GM10266 (cell line): ENCODE measurements around the gene VAT1L.

Source experiments
- DNase-seq: peaks from one replicate; pipeline ENCODE4 v3.0.0; 2012; ENCODE audit errors: extremely low spot score
- CTCF ChIP-seq: IDR thresholded peaks from 2 replicates; pipeline ENCODE4 v1.5.1; 2012; ENCODE audit warnings: mild to moderate bottlenecking, low read depth; ENCODE audit not compliant: control insufficient read depth, insufficient read depth; ENCODE audit errors: missing control alignments

Gene VAT1L

DNA sequence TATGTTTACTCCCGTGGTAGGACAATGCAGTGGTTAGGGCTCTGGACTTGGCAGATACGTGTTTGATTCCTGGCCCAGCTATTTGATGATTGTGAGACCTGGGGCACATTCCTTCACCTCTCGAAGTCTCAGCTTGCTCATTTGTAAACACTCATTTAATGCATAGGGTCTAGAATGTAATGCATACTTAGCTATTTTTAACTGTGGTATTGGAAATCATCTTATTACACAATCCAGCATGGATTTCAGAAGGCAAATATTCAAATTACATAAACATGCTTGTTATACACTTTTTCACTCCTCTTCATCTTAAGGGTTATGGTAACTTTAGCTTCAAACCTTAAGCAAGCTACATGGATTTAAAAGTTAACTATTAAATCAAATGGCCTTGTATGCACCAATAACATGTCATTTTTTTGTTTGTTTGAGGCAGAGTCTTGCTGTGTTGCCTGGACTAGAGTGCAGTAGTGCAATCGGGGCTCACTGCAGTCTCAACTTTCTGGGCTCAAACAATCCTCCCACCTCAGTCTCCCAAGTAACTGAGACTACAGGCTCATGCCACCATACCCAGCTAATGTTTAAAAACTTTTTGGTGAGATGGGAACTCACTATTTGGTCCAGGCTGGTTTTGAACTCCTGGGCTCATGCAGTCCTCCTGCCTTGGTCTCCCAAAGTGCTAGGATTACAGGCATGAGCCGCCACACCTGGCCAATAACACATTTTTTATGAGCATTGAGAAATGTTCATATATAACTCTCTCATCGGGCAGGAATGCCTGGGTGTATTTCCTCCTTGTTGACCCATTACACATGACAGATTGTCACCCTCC is 52.5 kb downstream of the VAT1L start:
- DNase-seq: no peak
- no peak for TF ChIP-seq CTCF

DNA sequence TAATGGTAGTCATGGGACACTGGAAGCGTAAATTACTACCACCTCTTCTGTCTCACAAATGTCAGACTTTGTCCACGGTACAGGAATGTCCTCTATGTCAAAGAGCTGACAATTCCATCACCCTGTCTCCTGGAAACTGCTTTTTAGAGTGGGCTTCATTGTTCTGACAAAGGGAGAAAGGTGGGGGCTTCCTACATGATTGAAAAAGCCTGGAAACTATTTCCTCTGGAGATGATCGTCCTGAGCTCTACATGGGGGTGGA is 53.1 kb downstream of the VAT1L start:
- TF ChIP-seq CTCF: no peak
- DNase-seq: no peak

GRCh38 chr16:77842468-77842867 is 54.1 kb downstream of the VAT1L start:
- no peak for TF ChIP-seq CTCF
- DNase-seq: no peak

- no peak for TF ChIP-seq CTCF
Measured at GRCh38 chr16:77843405-77843804, 55.0 kb downstream of the VAT1L start.

GRCh38 chr16:77844801-77845200 is 56.4 kb downstream of the VAT1L start:
- TF ChIP-seq CTCF: no peak
- DNase-seq: no peak

More at GRCh38 chr16:77843405-77843804, 55.0 kb downstream of the VAT1L start:
- DNase-seq: no peak

DNA sequence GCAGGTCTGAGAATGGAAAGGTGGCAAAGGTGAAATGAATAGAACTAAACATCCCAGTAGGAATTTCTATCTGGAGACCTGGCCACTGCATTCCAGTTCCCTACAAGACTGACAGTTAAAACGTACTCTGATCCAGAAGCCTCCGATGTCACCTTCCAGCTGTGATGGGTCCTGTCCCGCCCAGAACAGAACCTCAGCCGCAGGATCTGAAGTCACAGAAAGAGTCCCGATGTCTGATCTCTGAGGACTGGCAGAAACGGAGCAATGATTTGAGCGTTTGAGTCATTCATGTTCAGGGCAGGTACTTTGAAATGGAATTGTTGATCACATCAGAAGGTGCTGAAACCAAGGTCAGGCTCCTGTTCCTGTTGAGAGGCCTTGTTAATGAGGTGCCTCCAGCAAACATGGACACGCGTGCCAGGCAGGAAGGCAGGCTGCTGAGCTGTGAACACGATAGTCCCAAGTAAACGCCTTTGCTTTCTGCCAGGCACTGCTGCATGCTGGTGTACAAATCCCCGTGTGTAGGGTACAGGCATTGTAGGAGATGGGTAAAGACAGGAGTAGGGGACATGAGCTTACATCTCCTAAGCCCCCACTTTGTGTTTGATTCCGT is 61.4 kb downstream of the VAT1L start:
- no peak for DNase-seq
- TF ChIP-seq CTCF: no peak

DNA sequence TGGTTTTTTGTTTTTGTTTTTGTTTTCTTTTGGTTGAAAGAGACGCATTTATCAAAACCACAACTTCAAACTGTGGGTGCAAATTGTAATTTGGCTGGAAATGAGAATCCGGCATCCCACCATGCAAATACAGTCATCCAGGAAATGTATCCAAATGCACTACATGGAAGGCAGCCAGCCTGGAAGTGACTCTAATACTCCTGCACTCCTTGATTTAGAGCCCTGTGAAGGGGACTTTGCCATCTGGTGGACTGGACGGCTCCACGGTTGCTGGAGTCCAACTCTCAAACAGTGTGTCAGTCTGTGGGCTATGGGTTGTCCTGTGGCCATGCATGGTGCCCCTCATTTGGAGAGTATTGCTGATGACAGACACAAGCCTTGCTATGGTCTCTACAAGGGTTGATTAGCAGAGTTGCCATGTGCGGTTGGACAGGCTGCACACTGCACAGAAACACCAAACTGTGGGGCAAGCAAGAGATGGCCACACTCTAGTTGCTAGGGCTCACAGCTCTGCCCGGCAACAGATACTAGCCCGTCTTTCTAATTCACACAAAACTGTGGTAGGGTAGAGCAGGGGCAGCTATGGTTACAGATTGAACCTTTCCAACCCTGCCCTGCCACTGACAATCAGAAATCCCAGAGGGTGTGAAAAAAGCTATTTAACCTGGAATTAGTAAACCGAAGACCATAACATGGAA is 62.4 kb downstream of the VAT1L start:
- no peak for DNase-seq
- TF ChIP-seq CTCF: no peak
